Bronchial epithelial cell (primary cell): ENCODE measurements around the gene NT5C1A. TPM values are rescaled to one million over a fixed set of nuclear protein-coding genes. Genes with fewer than 3 reads are reported as not detected.

Experiments
- DNase-seq: peaks from one replicate; pipeline ENCODE4 v3.0.0-alpha.2; 2010; ENCODE audit warnings: low read depth
- FAIRE-seq: peaks from 2 replicates; lab custom pipeline; 2011; peaks lifted over from hg19 to GRCh38; lab: Jason Lieb, UNC
- H3K27me3 ChIP-seq: 2 replicates; pipeline ENCODE4 v1.5.1; 2011; ENCODE audit warnings: low read length; ENCODE audit not compliant: control insufficient read depth, insufficient read depth
- H3K36me3 ChIP-seq: 2 replicates; pipeline ENCODE4 v1.5.1; 2011; ENCODE audit warnings: low read length; ENCODE audit not compliant: control insufficient read depth, insufficient read depth
- H3K4me3 ChIP-seq: 2 replicates; pipeline ENCODE4 v1.5.1; 2011; ENCODE audit warnings: mild to moderate bottlenecking, low read depth, low read length, control low read depth
- total RNA-seq: library from RNA; depleted of rRNA; stranded (reverse); fragments of >200 nt; gene quantifications from 2 replicates; pipeline ENCODE4 v1.2.1, GENCODE V29; 2014
- TF ChIP-seq, protein P1 (sequence below): IDR thresholded peaks from 2 replicates; pipeline ENCODE4 v1.5.1; 2011; ENCODE audit warnings: mild to moderate bottlenecking, moderate library complexity, low read length, control low read depth, inconsistent platforms; ENCODE audit not compliant: insufficient read depth, severe bottlenecking

The NT5C1A gene
- total RNA-seq, 1 donor from 2014 or later = not detected

DNA sequence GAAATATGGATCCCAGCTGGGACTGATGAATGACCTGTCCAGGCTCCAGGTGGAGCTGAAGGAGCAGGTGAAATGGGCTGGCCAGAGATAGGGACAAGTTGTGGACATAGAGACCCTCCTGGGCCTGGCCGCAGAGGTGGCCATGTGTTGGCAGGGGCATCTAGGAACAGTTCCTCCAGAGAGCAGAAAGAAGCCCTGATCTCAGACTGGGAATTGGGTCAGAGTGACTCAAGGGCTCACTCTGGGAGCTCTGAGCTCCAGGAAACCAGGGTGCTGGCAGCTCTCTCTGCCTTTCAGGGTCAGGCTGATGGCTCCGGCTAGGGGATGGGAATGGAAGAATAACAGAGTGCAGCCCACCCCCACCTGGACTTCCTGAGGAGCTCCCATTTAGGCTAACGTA, 3.0 kb downstream of the NT5C1A start:
- FAIRE-seq (no peak), DNase-seq (no peak)
- no peak overlapping the region for H3K4me3 ChIP-seq
- H3K27me3 ChIP-seq = peaks cover 16% of the 10 kb centered on the region
- H3K36me3 ChIP-seq = no peaks in the 10 kb centered on the region
- TF ChIP-seq, protein P1, sequence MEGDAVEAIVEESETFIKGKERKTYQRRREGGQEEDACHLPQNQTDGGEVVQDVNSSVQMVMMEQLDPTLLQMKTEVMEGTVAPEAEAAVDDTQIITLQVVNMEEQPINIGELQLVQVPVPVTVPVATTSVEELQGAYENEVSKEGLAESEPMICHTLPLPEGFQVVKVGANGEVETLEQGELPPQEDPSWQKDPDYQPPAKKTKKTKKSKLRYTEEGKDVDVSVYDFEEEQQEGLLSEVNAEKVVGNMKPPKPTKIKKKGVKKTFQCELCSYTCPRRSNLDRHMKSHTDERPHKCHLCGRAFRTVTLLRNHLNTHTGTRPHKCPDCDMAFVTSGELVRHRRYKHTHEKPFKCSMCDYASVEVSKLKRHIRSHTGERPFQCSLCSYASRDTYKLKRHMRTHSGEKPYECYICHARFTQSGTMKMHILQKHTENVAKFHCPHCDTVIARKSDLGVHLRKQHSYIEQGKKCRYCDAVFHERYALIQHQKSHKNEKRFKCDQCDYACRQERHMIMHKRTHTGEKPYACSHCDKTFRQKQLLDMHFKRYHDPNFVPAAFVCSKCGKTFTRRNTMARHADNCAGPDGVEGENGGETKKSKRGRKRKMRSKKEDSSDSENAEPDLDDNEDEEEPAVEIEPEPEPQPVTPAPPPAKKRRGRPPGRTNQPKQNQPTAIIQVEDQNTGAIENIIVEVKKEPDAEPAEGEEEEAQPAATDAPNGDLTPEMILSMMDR = no peak

DNA sequence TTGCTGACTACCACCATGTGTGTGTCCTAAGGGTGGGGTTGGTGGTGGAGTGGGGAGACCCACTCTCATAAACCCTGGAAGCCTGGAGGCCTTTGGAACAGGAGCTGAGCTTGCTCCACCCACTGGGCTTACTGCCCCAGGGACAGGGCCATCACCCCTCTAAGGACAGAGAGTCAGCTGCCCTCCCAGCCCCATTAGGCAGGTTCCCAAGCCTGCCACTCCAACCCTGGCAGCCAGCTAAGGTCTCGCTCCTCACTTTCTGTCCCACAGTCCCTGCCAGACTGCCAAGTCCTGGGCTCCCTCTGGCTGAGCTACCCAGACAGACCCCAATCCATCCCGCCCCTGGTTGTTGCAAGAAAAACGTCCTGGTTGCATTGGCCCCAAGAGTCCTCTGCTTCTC, 3.8 kb downstream of the NT5C1A start:
- TF ChIP-seq, protein P1 = no peak
- peaks cover 16% of the 10 kb centered on the region for H3K27me3 ChIP-seq
- FAIRE-seq = no peak
- no peaks in the 10 kb centered on the region for H3K36me3 ChIP-seq
- DNase-seq = no peak
- H3K4me3 ChIP-seq = no peak overlapping the region

DNA sequence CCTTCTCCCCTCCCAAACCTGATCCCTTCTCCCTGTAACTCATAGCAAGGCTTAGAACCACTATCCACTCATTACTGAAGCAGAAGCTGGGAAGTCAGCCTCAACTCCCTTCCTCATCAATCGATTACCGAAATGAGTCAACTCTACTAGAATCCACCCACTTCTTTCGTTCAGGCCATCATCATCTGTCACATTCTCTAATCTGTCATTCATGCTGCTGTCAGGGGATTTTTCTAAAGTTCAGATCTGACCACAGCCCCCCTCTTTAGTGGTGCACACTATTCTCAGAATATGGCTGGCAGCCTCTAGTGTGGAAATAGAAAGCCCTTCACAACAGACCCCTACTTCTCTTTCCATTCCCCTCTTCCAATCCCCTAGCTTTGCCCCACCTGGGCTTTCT, 5.1 kb downstream of the NT5C1A start:
- FAIRE-seq = no peak
- peaks cover 16% of the 10 kb centered on the region for H3K27me3 ChIP-seq
- no peaks in the 10 kb centered on the region for H3K36me3 ChIP-seq
- H3K4me3 ChIP-seq = no peak overlapping the region
- no peak for DNase-seq
- TF ChIP-seq, protein P1 = no peak

DNA sequence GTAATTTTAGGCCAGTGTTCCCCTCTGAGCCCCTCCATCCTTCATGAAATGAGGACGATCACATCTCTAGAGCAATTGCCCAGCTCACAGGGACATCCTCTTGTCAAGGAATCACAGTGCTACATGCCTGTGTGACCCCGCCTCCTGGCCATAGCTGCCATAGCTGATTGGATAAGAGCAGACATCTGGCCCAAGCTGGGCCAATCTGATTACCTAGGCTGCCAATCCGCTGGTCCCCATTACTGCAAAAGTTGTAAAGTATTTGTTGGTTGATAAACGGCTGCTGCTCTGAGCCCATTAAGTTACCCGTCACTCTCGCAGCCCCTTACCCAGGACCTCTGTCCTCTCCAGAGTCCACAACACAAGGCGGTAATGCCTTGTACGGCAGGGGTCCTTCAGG, 8.3 kb downstream of the NT5C1A start:
- FAIRE-seq = no peak
- no peak overlapping the region for H3K4me3 ChIP-seq
- no peaks in the 10 kb centered on the region for H3K36me3 ChIP-seq
- DNase-seq = no peak
- peaks cover 4% of the 10 kb centered on the region for H3K27me3 ChIP-seq
- TF ChIP-seq, protein P1 = no peak

DNA sequence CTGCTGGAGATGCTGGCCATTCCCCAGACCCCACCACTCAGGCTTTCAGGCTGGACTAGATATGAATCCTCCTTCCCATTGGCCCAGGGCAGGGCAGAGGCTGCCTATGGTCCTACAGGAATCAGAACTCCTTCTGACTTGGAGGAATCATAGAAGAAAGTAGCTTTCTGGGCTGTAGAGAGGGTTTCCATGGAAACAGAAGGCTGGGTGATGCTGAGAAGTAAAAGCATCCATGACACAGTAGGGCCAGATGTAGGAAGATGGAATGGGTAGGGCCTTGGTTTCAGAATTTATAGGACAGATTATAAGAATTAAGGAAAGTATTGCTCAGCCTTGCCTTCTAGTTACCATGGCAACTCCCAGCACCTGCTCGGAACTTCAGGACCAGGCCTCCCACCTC, 9.0 kb downstream of the NT5C1A start:
- Histone ChIP-seq H3K4me3 (no peak overlapping the region), H3K36me3 (no peaks in the 10 kb centered on the region), H3K27me3 (peaks cover 4% of the 10 kb centered on the region)
- TF ChIP-seq, protein P1 = no peak
- no peak for DNase-seq
- no peak for FAIRE-seq

DNA sequence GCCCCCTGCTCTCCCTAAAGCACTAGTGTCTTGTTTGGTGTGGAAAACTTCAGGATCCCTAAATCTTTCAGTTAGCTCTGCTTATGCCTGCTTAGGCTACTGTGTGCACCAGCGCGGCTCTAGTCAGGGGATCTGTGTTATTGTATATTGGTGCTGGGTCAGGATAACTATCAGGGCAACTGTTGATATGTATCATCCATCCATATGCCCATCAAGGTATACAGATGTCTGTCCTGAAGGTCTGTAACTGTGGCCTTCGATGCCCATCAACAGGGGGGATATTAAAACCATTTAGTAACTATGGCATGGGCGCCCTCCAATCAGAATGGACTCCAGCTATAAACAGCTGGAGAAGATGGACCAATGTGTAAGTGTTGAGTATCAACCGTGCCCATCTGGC, 12.4 kb downstream of the NT5C1A start:
- TF ChIP-seq, protein P1 = no peak
- no peak for FAIRE-seq
- no peak for DNase-seq
- no peaks in the 10 kb centered on the region for H3K36me3 ChIP-seq
- H3K4me3 ChIP-seq = no peak overlapping the region
- peaks cover 2% of the 10 kb centered on the region for H3K27me3 ChIP-seq
